ENCODE data around the gene RWDD1.

RWDD1 gene

GRCh38 chr6:116577486-116577885, 6.2 kb downstream of the RWDD1 start:
- TF ChIP-seq CTCF (IDR thresholded peaks at IDR 0.05) = no peak
- H3K4me3 ChIP-seq = no peak overlapping the region
- no peak overlapping the region for H3K27ac ChIP-seq
- DNase-seq (ENCODE audit: low spot score) = no peak

- Histone ChIP-seq H3K4me3 (no peak overlapping the region), H3K27ac (no peak overlapping the region)
- TF ChIP-seq CTCF (IDR thresholded peaks at IDR 0.05) = no peak
- no peak for DNase-seq (ENCODE audit: low spot score)
Observed at GRCh38 chr6:116578335-116578734, 7.0 kb downstream of the RWDD1 start.

GRCh38 chr6:116579143-116579542, 7.8 kb downstream of the RWDD1 start:
- Histone ChIP-seq H3K27ac (no peak overlapping the region), H3K4me3 (no peak overlapping the region)
- TF ChIP-seq CTCF (IDR thresholded peaks at IDR 0.05) = no peak
- DNase-seq (ENCODE audit: low spot score) = no peak

GRCh38 chr6:116580198-116580597, 8.9 kb downstream of the RWDD1 start:
- DNase-seq (ENCODE audit: low spot score) = no peak
- no peak overlapping the region for H3K4me3 ChIP-seq
- TF ChIP-seq CTCF (IDR thresholded peaks at IDR 0.05) = no peak
- no peak overlapping the region for H3K27ac ChIP-seq

- no peak for DNase-seq (ENCODE audit: low spot score)
- no peak overlapping the region for H3K4me3 ChIP-seq
- no peak overlapping the region for H3K27ac ChIP-seq
- TF ChIP-seq CTCF (IDR thresholded peaks at IDR 0.05) = no peak
Observed at GRCh38 chr6:116586276-116586675, 15.0 kb downstream of the RWDD1 start.

GRCh38 chr6:116586738-116587137, 15.4 kb downstream of the RWDD1 start:
- Histone ChIP-seq H3K27ac (no peak overlapping the region), H3K4me3 (no peak overlapping the region)
- DNase-seq (ENCODE audit: low spot score) = no peak
- no peak for TF ChIP-seq CTCF (IDR thresholded peaks at IDR 0.05)

GRCh38 chr6:116595247-116595646, 23.9 kb downstream of the RWDD1 start:
- DNase-seq (ENCODE audit: low spot score) = no peak
- TF ChIP-seq CTCF (IDR thresholded peaks at IDR 0.05) = no peak
- Histone ChIP-seq H3K4me3 (no peak overlapping the region), H3K27ac (no peak overlapping the region)
